GM23248 (cell line): ENCODE data around the gene SLC25A21.

Experiments used
- EZH2 ChIP-seq: fragments of 200-600 bp; sonication (generic); IDR thresholded peaks from 2 replicates; pipeline ENCODE4 v1.6.1; 2018; ENCODE audit warnings: antibody characterized with exemption, mild to moderate bottlenecking; ENCODE audit not compliant: insufficient read depth, poor library complexity, severe bottlenecking
- EZH2phosphoT487 ChIP-seq: fragments of 200-600 bp; sonication (generic); IDR thresholded peaks from 2 replicates; pipeline ENCODE4 v1.6.1; 2018; ENCODE audit warnings: antibody characterized with exemption, moderate library complexity, mild to moderate bottlenecking, low read depth; ENCODE audit not compliant: insufficient read depth

DNA sequence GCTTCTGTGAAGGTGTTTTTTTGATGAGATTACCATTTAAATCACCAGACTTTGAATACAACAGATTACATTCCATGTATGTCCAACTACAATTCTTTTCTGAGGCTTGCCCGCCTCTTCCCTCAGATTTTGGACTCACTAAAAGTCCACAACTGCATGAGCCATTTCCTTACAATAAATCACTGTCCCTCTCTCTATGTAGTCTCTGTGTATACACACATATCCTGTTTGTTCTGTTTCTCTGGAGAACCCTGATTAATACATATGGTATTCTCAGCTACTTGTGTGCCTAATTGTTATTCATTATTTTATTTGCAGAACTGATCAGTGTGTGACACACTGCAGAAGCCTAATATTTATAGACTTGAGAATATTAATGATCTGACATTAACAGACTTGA lies 22.9 kb upstream of the SLC25A21 start:
- TF ChIP-seq EZH2 (no peak), EZH2phosphoT487 (no peak)
